GM12891 (cell line): ENCODE data around the gene SBNO2.

Experiments used
- POLR2A ChIP-seq: IDR thresholded peaks from 2 replicates; pipeline ENCODE4 v1.6.1; 2011; ENCODE audit warnings: low read depth, low read length, control low read depth
- POLR2AphosphoS5 ChIP-seq: IDR thresholded peaks from 2 replicates; pipeline ENCODE4 v1.6.1; 2011; ENCODE audit warnings: low read depth, low read length, control low read depth
- SPI1 ChIP-seq: IDR thresholded peaks from 2 replicates; pipeline ENCODE4 v1.6.1; 2011; ENCODE audit warnings: low read depth, low read length, control low read depth

GRCh38 chr19:1169411-1169791, 4.7 kb downstream of the SBNO2 start:
- TF ChIP-seq POLR2A, result no peak
- TF ChIP-seq POLR2AphosphoS5, result no peak
- TF ChIP-seq SPI1, result no peak
